Inflammatory macrophage treated with lipopolysaccharide for 1 hour (primary cell): ENCODE results near the gene RSKR.
"Not testable (repeated sequence)": the region's sequence is repeated elsewhere in the genome, so short reads cannot be mapped to it uniquely, and the experiment has no call there.

ENCODE experiments used
- DNase-seq, 2 donors: peaks; one replicate each; pipeline ENCODE4 v3.0.0-alpha.2; 2020 to 2022

The RSKR gene, protein sequence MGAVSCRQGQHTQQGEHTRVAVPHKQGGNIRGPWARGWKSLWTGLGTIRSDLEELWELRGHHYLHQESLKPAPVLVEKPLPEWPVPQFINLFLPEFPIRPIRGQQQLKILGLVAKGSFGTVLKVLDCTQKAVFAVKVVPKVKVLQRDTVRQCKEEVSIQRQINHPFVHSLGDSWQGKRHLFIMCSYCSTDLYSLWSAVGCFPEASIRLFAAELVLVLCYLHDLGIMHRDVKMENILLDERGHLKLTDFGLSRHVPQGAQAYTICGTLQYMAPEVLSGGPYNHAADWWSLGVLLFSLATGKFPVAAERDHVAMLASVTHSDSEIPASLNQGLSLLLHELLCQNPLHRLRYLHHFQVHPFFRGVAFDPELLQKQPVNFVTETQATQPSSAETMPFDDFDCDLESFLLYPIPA

DNA sequence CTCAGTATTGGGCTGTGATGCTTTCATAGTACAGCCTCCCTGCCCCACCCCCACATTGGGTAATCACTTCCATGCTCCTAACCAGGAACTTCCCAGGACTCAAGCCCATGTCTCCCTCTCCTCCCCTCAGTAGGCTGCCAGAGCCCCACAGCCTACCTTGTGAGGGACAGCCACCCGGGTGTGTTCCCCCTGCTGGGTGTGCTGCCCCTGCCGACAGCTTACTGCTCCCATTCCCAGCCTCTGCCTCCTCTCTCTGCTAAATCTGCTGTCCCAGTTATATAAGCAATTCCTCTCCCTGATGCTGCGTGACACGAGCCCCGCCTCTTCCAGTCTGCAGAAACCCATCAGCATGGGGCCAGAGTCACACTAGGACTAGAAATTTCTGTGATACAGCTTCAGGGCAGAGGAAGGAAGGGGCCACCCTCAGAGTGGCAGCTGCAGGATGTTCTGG is at the start of gene RSKR:
TSS of gene RSKR (minus strand) at position 255 of the 451 bp plus-strand sequence. CDS start at position 231, 24 bp downstream.
- DNase-seq, result no peak

DNA sequence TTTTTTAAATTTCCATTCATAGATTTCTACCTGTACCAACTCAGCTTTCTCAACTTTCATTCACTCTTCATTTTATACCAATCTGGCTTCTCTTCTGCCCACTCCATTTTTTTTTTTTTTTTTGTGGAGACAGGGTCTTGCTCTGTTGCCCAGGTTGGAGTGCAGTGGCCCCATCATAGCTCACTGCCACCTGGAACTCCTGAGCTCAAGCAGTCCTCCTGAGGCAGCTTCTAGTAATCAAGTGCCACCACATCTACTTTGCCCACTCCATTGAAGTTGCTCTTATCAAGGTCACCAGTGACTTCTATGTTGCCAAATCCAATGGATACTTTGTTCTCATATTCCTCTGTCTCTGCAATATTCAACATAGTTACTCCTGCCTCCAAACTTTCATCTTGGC is 49.7 kb upstream of the RSKR start:
- DNase-seq, result no peak

DNA sequence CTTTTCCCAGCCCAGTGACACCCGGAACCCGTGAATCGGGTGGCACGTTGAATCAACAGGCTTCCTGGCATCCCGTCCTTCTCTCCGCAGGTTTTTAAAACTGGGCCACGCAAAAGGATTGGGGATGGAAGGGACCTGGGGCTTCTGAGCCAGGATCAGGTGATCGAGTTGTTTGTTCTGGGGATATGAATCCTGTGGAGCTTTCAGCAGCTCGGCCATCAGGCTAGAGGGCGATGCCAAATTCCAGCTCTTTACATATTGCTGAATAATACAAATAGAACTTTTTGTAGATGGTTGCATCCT is 48.5 kb upstream of the RSKR start:
- DNase-seq, result no peak

DNA sequence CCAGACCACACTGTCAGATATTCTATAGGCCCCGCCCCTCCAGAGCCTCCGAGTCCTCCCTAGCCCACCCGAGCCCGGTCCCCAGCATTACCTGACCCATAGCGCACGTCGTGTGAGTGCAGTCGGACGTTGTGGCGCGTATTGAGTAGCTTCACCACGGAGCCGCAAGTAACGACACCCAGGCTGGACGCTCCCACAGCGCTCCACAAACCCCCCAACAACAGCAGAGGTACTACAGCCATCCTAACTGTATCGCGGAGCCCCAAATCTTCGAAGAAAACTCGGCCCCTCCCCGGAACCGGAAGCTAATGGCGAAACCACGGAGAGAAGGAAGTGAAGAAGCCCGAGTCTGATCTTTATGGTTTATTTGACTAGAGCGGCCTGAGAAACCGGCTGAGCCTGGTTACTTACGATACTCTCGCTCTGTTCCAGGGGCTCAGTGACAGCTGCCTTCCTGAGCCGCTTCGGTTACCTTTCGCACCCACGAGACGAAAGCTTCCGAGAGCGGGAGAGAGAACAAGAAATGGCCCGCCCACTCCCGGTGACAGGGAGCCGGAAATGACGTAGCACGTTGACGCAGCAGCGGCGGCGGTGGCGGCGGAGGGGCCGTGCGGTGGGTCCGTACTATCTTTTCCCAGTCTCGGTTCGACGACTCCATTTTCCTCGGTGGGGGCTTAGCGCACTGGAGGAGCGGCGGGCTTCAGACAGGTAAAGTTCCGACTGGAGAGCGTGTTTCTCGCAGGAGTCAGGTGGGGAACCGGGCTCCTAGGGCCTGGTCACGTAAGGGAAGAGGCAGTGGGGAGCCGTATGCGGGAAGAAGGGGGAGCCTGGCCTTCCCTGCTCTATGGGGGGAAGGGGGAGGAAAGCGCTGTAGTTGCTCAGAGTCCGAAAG is 47.9 kb upstream of the RSKR start, which contains the start of the genes SDF2 and SUPT6H:
TSS of gene SDF2 (minus strand) at position 272 of the 892 bp plus-strand sequence. CDS start at position 242, 30 bp downstream.
TSS of gene SUPT6H (plus strand) at position 571 of the 892 bp plus-strand sequence. CDS start 11,197 bp downstream, outside the sequence.
- DNase-seq, result peak; percentile 80 to 96

DNA sequence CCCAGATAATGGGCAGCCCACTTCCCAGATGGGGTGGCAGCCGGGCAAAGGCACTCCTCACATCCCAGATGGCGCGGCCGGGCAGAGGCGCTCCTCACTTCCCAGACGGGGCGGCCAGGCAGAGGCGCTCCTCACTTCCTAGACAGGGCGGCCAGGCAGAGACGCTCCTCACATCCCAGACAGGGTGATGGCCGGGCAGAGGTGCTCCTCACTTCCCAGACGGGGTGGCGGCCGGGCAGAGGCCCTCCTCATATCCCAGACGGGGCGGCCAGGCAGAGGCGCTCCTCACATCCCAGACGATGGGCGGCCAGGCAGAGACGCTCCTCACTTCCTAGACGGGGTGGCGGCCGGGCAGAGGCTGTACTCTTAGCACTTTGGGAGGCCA is 45.5 kb upstream of the RSKR start:
- DNase-seq, result not testable (repeated sequence)

DNA sequence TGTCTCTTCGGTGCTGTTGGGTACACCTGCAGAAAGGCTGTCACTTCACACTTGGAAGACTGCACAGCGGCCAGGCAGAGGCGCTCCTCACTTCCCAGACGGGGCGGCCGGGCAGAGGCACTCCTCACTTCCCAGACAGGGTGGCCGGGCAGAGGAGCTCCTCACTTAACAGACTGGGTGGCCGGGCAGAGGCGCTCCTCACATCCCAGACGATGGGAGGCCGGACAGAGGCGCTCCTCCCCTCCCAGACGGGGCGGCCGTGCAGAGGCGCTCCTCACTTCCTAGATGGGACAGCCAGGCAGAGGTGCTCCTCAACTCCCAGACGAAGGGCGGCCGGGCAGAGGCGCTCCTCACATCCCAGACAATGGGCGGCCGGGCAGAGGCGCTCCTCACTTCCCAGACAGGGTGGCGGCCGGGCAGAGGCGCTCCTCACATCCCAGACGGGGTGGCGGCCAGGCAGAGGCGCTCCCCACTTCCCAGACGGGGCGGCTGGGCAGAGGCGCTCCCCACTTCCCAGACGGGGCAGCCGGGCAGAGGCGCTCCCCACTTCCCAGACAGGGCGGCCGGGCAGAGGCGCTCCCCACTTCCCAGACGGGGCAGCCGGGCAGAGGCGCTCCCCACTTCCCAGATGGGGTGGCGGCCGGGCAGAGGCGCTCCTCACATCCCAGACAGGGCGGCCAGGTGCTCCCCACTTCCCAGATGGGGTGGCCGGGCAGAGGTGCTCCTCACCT is 44.9 kb upstream of the RSKR start:
- DNase-seq, result not testable (repeated sequence)

DNA sequence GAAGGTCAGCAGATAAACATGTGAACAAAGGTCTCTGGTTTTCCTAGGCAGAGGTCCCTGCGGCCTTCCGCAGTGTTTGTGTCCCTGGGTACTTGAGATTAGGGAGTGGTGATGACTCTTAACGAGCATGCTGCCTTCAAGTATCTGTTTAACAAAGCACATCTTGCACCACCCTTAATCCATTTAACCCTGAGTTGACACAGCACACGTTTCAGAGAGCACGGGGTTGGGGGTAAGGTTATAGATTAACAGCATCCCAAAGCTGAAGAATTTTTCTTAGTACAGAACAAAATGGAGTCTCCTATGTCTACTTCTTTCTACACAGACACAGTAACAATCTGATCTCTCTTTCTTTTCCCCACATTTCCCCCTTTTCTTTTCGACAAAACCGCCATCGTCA is 44.4 kb upstream of the RSKR start:
- not testable (repeated sequence) for DNase-seq

DNA sequence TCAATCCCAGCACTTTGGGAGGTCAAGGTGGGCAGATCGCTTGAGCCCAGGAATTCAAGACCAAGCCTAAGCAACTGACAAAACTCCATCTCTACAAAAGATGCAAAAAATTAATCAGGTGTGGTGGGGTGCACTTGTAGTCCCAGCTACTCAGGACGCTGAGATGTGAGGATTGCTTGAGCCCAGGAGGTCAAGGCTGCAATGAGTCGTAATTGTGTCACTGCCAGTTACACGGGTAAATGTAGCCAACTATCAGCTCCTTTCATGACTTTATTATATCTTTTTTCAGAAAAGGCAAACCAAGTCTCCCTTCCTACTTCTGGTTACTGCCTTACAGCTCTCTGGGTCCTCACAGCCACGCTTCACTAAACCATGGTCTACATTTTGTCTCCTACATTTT is 43.8 kb upstream of the RSKR start:
- DNase-seq, result no peak

DNA sequence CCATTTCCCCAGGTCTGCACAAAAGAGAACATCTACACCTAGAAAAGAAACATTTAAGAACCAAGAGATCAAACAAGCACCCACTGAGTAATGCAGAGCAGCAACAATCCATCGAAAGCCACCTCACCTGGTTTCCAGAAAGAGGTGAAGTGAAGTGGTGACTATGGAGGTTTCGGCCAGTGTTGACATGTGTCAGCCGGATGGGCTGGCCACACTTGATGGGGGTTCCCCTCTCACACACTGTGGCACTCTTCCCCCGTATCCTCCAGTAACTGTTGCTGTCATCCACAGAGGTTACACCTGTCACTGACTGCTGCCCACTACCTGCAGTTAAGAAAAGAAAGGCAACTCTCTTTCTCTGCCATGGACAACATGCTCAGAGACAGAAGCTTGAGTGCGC is 41.2 kb upstream of the RSKR start:
- no peak for DNase-seq

DNA sequence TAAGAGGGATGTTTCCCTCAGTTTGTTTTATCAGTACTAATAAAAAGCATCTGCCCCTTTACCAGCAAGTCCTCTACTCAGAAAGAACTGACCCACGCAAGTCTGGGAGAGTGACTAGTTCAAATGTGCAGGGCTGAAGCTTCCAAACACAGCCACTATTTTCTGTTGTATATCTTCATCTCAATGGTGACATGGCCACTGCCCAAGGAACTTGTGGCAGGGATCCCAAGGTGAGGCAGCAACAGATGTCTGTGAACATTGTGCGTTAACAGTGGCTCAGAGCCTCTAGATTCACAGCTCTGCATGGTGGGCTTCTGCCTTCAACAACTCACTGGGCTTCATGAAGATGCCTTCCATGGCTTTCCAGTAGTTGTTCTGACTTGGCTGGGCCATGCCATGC is 34.7 kb upstream of the RSKR start:
- no peak for DNase-seq

DNA sequence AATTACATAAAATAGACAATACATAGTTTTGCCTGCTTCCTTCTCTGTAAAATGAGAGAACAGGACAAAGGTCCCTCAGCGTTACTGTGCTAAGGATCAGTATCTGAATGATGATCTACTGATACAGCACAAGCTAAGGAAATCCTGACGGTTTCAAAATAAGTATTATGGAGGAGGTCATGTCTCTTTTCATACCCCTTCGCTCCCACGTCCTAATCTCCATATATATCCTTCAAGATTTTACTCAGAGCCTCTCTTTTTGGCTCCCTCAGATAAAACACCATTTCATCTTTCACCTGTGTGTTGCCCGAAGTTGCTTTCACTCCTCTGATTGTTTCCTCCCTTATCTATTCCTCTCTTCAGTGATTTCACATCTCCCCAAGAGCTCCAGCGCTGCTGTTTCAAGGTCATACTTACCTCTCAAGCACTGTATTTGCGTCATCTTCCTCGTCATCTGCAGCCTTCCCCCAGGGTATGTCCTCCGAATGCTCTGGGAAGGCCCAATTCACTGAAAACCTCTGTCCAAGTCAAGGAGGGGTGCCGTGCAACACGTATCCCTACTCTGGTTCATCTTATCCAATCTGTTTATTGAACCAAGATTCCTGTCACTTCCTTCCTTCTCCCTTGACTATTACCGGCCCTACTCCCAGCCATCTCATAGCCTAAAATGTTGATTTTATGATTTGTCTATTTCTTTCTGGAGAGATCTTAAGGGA is 32.2 kb upstream of the RSKR start:
- no peak for DNase-seq

DNA sequence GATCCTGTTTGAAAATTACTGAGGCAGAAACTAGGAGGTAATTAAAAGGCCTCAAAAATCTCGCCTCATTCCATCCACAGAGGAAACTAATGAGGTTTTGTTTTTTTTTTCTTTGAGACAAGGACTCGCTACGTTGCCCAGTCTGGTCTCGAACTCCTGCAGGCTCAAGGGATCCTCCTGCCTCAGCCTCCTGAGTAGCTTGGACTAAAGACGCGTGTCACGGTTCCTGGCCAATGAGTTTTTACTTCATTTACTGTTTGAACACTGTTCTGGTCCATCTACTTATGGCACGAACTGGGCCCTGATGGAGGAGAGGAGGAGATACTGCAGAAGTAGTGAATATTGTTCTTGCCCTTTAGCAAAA is 31.6 kb upstream of the RSKR start:
- DNase-seq, result no peak

DNA sequence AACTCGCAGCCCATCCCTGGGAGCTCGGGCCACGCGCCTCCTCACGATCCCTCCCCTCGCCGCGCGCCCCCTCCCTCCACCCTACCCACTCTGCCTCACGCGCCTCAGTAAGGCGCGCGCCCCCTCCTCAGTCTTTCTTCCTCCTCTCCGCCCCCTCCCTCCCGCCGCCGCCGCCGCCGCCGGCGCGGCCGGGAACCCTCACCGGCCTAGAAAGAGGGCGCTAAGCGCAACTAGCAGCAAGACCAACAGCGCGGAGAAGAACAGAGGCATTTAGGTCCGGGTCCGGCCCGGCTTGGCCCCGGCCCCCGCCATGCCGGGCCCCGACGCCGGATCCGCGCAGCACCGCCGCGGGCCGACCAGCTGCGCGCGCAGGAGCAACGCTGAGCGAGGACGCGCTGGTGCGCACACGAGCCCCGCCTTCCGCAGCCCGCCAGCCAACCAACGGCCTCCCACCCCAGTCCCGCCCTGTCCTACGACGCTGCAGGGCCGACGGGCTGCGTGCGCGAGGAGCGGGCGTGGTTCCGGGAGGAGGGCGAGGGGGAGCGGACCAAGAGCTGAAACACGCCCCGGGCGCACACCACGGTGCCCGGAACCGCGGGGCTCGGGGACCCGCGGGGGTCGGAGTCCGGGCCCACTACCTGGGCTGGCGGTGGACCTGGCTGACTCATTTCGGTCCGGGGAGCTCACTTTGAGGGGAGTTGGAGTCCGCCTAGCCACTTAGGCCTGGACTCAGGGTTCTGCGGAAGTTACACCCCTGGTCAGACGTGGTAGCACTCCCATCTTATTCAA is 31.0 kb upstream of the RSKR start, which contains the start of gene BLTP2:
TSS of gene BLTP2 (minus strand) at position 372 of the 789 bp plus-strand sequence. CDS start at position 270, 102 bp downstream.
- peak; percentile 93 to 94 for DNase-seq

DNA sequence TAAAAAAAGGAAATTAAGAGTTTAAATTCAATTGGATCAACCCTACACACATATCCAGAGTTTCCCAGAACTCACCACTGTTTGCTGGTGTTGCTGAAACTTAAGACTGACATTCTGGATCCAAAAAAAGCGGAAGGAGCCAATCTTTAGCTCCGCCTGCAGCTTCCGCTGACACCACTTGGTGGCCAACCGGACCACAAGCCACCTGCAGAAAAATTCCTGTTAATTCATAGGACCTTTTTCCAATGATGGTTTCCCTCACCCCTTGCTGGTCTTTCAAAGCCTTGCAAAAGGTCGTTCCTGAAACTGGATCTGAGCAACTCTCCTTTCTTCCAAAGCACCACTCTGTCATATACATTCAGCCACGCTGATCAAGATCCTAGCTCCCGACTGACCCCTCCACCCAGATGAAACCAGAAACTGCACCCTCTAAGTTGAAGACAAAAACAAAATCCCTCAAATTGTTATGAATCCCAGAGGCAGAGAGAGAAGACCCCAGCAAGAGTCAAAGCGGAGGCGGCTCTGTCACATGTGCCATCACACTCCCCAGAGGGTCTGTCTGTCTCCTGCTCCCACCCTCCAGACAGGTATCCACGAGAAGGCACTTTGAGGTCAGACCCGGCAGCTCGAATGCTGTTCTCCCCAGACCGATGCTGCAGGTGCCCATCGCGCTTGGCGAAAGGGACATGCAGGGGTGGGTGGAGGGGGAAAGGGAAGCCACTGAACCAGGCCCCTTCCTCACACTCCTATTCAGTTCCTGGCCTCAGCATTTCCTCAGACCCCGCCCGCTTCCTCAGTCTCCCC is 30.2 kb upstream of the RSKR start:
- DNase-seq, result peak; percentile 66 to 80

DNA sequence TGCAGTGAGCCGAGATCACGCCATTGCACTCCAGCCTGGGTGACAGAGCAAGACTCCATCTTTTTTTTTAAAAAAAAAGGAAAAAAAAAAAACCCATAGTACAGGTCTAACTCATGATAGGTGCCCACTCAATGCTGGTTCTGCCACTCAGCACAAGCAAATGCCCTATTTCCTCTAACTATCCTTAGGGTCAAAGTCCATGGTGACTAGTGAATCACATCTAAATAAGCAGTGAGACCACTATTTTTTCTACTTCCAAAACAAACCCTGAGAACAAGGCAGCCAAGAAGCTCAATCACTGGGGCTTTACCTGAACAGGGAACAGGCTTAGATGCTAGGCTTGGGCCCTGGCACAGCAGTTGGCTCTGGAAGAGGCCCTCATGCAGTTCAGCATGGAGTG is 27.6 kb upstream of the RSKR start:
- DNase-seq, result no peak

DNA sequence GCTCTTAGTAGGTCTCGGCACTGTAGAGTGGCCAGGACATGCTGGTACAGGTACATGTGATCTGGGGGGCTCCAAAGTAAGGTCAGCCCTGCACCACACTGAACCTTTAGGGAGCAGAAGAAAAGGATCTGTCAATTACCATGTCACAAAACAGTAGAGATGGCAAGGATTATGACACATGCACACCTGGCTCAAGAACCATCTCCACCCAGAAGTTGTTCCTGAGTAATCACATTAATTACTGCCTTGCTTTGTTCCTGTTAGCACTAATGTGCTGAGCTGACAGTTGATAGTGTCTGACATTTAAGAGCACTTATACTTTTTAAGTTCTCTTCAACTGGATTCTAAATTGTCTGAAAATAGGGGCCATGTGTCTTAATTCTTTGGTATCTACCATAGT is 21.5 kb upstream of the RSKR start:
- no peak for DNase-seq

DNA sequence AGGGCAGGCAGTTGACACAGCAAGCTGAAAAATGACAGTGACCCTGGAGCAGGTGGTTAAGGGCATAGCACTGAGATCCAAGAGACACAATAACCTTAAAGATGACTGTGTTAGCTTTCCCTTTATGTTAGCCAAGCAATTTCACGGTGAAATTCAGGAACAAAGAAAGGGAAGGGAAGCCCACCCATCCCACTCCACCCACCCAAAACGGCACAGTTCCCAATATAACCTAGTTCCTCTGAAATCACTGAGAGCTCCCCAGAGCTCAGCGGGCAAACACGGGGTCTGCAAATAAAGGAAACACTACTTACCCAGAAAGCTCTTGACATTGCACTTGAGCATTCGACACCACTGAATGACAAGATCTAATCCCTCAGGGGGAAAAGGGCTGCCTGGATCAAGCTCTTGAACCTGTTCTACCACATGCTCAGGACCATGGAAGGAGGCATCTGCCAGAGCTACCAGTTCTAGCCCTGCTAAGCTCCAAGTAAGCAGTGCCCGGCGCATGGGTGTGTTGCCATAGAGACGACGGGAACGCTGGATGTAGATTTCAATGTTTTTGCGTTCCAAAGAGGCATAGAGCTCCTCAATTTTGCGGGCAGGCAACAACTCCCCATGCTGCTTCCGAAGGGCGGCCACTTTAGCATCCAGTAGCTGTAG is 20.4 kb upstream of the RSKR start:
- peak; percentile 61 to 77 for DNase-seq

DNA sequence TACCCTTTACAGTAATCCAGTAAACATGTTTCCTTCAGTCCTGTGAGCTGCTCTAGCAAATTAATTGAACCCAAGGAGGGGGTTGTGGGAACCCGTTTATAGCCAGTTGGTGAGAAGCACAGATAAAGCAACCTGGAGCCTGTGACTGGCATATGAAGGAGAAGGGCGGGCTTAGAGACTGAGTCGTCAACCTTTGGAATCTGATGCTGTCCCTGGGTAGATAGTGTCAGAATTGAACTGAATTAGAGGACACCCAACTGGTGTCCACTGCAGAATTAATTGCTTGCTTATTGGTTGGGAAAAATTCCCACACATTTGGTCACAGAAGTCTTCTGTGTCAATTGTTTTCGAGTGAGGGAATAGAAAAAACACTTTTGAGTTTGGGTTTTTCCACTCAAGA is 12.8 kb upstream of the RSKR start:
- no peak for DNase-seq

DNA sequence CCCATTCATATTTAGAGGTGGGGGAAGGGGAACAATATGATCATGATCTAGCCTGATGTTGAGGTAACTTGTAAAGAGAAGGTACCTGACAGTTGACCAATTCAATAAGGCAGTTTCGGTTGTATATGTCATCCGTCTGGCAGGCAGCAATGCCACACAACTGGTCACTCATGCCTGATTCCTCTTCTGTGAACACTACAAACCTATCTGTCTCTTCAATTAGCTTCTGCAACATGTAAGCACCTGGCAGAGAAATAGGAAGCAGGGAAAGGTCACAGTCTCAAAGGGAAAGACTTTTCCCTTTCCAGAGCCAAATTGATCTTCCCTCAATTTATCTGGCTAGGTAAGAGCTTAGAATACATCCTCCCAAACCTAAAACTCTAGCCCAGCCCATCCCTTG is 10.2 kb upstream of the RSKR start:
- no peak for DNase-seq

DNA sequence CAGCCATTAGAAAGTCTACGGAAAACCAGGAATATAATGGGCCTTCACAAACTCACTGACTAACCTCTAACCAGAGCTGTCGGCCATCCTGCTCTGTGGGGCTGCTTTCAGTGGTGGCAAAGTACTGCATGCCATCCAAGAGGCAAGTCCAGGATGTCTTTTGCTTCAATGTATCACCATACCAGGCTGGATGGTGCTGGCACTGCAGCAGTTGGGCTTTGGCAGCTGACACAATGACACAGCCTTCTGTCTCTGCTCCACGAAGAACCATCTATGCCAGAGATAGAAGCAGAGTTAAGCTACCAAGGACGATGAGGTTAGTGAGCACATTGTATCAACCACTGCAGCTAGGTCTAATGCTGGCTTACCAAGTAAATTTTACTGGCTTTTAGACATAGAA is 9.7 kb upstream of the RSKR start:
- no peak for DNase-seq
